Measurements from ENCODE around the gene ISCA2. TPM values are rescaled to one million over a fixed set of nuclear protein-coding genes. Genes with fewer than 3 reads are reported as not detected.
"Not testable (repeated sequence)": the region's sequence is repeated elsewhere in the genome, so short reads cannot be mapped to it uniquely, and the experiment has no call there.

Gene ISCA2, protein sequence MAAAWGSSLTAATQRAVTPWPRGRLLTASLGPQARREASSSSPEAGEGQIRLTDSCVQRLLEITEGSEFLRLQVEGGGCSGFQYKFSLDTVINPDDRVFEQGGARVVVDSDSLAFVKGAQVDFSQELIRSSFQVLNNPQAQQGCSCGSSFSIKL
- 35.0 and 35.3 TPM in 2 replicates for total RNA-seq

DNA sequence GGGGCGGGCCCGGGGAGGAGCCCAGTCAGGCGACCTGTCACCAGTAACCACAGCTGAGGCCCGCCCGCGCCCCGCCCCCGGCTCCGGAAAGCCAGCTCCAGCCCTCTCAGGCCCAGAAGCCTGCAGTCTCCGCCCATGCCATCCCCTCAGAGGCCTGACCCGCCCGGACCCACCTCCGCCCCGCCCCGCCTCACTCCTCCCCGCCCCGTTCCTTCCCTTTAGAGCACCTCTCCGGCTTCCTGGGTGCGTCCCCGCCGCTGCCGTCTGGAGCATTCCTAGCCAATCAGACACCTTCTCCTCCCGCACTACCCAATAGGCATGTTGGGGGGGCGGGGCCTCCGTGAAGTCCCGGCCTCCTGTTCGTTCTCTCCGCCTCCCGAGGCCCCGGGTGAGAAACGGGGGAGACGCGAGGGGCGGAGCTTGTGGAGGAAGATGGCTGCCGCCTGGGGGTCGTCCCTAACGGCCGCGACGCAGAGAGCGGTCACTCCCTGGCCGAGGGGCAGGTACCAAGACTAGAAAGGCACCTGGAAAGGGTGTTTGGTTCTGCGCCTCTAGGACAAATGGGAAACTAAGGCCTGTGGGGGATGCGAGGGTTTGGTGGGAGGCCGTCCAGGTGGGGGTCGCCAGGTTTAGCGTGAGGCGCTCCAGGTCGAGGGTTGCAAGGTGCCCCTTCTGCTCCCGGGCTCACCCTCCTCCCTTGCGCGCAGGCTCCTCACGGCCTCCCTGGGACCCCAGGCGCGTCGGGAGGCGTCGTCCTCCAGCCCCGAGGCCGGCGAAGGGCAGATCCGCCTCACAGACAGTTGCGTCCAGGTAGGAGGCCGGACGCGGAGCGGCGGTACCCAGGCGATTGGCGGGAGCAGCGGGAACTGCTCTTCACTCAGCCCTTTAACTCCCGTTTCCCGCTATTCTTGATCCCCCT lies at the start of gene ISCA2:
ISCA2 (plus strand) TSS at position 423 of the 919 bp plus-strand sequence; CDS start at position 433, 10 bp downstream.
- H3K4me1 Mint-ChIP-seq, result peaks cover 34% of the 10 kb centered on the region
- POLR2A ChIA-PET, result interaction anchor here (0.6 to 2.0 kb wide), 8 partner anchors 12 to 705 kb away, joined by 3 to 18 read pairs (median 6); partner anchors contain the start of gene ABCD4

DNA sequence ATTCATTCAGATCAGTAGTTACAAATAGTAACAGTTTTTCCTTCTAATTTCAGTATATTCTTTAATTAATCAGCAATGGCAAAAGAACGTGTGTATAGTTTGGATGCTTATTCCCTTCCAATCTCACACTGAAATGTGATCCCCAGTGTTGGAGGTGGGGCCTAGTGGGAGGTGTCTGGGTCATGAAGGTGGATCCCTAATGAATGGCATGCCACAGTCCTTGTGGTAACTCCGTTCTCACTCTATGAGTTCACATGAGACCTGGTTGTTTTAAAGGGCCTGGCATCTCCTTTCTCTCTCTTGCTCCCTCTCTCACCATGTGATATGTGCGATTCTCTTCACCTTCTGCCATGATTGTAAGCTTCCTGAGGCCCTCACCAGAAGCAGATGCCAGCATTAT lies 48.7 kb upstream of the ISCA2 start:
- intact Hi-C loops (cut with micrococcal nuclease), result no loop called here

More for the DNA sequence above, at the start of gene ISCA2:
- CTCF ChIA-PET, result interaction anchor here (0.7 to 0.9 kb wide), 3 partner anchors 115 to 191 kb away, joined by 3 to 4 read pairs (median 3); partner anchors contain the start of gene ABCD4
- TF ChIP-seq, protein P1, sequence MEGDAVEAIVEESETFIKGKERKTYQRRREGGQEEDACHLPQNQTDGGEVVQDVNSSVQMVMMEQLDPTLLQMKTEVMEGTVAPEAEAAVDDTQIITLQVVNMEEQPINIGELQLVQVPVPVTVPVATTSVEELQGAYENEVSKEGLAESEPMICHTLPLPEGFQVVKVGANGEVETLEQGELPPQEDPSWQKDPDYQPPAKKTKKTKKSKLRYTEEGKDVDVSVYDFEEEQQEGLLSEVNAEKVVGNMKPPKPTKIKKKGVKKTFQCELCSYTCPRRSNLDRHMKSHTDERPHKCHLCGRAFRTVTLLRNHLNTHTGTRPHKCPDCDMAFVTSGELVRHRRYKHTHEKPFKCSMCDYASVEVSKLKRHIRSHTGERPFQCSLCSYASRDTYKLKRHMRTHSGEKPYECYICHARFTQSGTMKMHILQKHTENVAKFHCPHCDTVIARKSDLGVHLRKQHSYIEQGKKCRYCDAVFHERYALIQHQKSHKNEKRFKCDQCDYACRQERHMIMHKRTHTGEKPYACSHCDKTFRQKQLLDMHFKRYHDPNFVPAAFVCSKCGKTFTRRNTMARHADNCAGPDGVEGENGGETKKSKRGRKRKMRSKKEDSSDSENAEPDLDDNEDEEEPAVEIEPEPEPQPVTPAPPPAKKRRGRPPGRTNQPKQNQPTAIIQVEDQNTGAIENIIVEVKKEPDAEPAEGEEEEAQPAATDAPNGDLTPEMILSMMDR (IDR thresholded peaks at IDR 0.05), result no peak
- H3K9me3 Mint-ChIP-seq, result no peaks in the 10 kb centered on the region
- intact Hi-C loops (cut with micrococcal nuclease), result loop anchor here (1.0 to 10.0 kb wide), 10 partner anchors 92 to 1169 kb away; partner anchors contain the start of genes ALDH6A1, DLST, EIF2B2 and ERG28
- no peak within 1 kb of the TSS for H3K4me3 Mint-ChIP-seq
- peak; percentile 98 for DNase-seq
- peak; percentile 90 for ATAC-seq (ENCODE audit: low read depth)
- no peaks in the 10 kb centered on the region for H3K27me3 Mint-ChIP-seq
- peaks cover 21% of the 10 kb centered on the region for H3K36me3 Mint-ChIP-seq (ENCODE audit: low read depth)
- H3K27ac Mint-ChIP-seq, result no peak within 1 kb of the TSS

DNA sequence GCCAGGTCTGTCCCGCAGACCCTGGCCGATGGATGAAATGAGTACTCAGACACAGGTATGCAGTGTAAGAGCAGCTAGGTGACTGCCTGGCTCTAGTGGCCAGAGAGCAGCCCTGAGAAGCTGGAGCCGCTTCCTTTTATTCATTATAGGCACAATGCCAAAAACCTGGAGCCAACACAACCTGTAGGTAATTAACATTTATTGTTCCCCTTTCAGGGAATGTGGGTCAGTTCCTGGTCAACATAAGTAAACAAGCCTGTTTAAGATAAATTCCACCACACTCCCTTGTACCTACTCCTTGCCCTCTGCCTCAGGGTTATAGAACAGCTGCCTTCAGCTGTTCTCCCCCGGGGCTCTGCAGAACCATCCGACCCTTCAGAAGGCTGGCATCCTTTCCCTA lies 39.2 kb upstream of the ISCA2 start:
- H3K4me3 Mint-ChIP-seq; POLR2A ChIA-PET; H3K9me3 Mint-ChIP-seq; H3K36me3 Mint-ChIP-seq (ENCODE audit: low read depth); ATAC-seq (ENCODE audit: low read depth); H3K27me3 Mint-ChIP-seq; H3K4me1 Mint-ChIP-seq; intact Hi-C loops (cut with micrococcal nuclease); DNase-seq; CTCF ChIA-PET; H3K27ac Mint-ChIP-seq: not testable (repeated sequence)

More for the DNA sequence above, 48.7 kb upstream of the ISCA2 start:
- ATAC-seq (ENCODE audit: low read depth) (no peak), DNase-seq (no peak)
- H3K4me1 Mint-ChIP-seq, result no peaks in the 10 kb centered on the region
- CTCF ChIA-PET, result no interaction called here
- no peak overlapping the region for H3K4me3 Mint-ChIP-seq
- POLR2A ChIA-PET, result no interaction called here
- peaks cover 3% of the 10 kb centered on the region for H3K27me3 Mint-ChIP-seq
- TF ChIP-seq, protein P1 (IDR thresholded peaks at IDR 0.05), result no peak
- H3K36me3 Mint-ChIP-seq (ENCODE audit: low read depth), result no peaks in the 10 kb centered on the region
- no peak overlapping the region for H3K27ac Mint-ChIP-seq
- H3K9me3 Mint-ChIP-seq, result peaks cover 6% of the 10 kb centered on the region

DNA sequence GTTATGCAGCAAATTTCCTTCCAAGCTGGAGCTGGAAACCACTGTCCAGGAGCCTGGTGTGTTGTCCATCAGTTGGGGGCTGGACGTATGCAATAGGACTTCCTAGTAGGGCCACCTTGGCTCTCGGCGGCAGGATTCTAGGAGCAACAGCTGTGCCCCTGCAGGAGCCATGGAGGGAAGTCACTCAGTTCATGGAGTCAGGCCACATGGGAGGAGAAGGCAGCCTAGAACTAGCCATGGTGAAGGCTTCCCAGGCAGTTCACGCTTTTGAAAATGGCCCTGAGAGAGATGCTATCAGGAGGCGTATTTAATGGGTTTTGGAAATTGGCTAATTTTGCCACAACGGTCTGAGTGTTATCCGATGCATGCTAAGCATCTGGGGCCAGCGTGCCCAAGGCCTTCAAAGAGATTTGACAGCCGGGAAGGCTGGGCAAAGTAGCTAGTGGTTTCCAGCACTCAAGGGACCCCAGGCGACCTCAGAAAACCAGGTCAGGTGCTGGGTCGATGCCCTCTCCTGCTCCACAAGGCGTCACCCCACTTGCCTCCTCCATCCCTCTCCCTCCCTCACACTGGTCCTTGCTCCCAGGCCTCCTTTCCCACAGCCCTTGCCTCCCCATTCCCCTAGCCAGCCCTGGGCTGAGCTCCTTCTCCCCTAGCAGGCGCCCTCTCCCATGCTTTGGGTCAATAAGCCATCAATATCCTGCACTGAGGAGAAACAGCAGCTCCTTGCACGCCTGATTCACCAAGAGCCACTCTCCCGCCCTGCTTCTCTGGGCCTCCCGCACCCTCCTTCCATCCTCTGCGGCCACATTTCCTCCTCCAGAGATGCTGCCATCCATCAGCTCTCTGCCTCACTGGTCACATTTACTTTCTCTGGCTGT lies 36.6 kb upstream of the ISCA2 start:
- DNase-seq, result no peak
- Mint-ChIP-seq H3K9me3 (no peaks in the 10 kb centered on the region), H3K27me3 (peaks cover 9% of the 10 kb centered on the region), H3K27ac (no peak overlapping the region), H3K4me1 (no peaks in the 10 kb centered on the region), H3K36me3 (ENCODE audit: low read depth) (no peaks in the 10 kb centered on the region), H3K4me3 (no peak overlapping the region)
- POLR2A ChIA-PET, result no interaction called here
- CTCF ChIA-PET, result no interaction called here
- intact Hi-C loops (cut with micrococcal nuclease), result no loop called here
- TF ChIP-seq, protein P1 (IDR thresholded peaks at IDR 0.05), result no peak
- ATAC-seq (ENCODE audit: low read depth), result no peak

DNA sequence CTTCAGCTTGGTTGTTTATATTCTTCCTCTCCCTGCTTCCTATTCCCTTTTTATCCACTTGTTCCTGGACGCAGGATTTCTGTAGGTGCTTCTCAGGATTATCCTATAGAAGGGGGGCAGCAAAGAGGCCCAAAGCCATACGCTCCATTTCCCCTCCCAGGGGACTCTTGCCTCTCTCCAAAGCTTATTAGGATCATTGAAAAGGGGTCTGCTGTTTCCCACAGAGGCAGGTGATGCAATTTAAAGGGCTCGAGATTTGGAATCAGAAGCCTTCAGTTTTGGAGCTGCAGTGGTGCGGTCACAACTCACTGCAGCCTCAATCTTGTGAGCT lies 36.0 kb upstream of the ISCA2 start:
- DNase-seq, result no peak
- POLR2A ChIA-PET, result no interaction called here
- TF ChIP-seq, protein P1 (IDR thresholded peaks at IDR 0.05), result no peak
- intact Hi-C loops (cut with micrococcal nuclease), result no loop called here
- Mint-ChIP-seq H3K27me3 (peaks cover 9% of the 10 kb centered on the region), H3K4me1 (no peaks in the 10 kb centered on the region), H3K27ac (no peak overlapping the region), H3K36me3 (ENCODE audit: low read depth) (no peaks in the 10 kb centered on the region), H3K9me3 (no peaks in the 10 kb centered on the region), H3K4me3 (no peak overlapping the region)
- CTCF ChIA-PET, result no interaction called here
- no peak for ATAC-seq (ENCODE audit: low read depth)
